ENCODE data around the gene KRT33A. TPM values are rescaled to one million over a fixed set of nuclear protein-coding genes. Genes with fewer than 3 reads are reported as not detected.

The KRT33A gene
- total RNA-seq, 1 donor from 2014 or later, result not detected

DNA sequence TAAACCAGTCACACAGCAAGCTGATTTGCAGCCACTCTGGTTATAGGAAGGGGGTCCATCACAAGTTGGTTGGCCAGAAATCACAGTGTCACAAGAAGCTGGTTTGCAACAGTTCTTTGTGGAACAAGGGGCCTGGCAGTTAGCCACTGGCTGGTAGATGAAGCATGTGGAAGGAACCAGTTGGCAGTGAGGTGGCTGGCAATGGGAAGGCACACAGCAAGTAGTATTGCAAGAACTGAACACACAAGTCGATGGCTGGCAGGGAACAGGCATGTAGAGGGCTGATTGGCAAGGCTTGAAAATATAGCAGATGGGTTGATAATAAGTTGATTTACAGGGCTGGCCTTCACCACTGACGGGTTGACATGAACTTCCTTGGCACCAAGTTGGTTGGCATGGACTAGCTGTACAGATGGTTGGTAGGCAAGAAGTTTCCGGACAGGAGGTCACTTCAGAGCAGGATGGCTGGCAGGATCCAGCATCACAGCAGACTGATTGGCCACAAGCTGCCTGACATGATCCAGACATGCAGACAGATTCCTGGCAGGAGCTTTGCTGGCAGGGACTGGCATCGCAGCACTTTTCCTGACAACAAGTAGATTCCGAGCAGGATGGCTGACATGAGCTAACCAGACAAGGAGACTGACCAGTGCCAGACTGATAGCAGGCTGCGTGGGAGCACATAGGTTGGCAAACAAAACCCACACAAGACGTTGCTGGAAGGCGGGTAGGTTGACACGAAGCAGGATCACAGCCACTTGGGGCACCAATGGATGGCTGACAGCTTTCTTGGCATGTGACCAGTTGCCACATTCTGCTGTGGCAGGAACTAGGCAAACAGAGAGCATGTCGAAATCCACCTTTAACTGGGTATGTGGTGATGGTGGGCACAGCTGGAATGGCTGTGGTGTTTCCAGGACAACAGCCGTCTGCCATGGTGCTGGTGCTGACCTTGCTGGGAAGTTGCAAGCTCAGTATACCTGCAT lies 48.4 kb downstream of the KRT33A start, which contains the start of gene KRTAP29-1:
KRTAP29-1 (minus strand) TSS at position 936 of the 986 bp plus-strand sequence; CDS start at position 936, 0 bp downstream.
- no peak for DNase-seq

DNA sequence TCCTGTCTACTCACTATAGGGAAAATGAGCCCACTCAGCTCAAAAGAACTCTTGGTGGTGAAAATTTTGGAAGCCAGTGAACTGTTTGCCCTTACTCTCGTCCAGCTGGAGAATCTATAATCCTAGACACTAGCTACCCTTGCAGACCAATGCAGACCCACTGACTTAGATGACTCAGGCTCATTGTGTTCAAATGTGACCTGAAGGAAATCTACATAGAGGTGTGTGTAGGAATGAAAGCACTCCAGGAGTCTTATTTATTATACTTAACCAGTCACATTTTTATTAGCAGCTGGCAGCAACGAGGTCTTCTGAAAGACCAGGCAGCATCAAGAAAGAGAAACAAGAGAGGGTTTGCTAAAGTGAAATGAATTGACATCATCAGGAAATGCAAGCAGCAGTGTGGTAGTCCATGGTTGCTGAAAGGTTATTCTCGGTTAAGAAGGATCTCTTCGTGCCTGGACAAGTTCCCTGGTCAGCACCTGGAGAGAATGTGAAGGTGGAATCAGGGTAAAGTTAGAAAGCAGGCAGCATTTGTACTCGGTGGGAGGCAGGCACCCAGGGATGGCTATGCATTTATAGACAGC lies 49.3 kb downstream of the KRT33A start:
- DNase-seq, result no peak

GRCh38 chr17:41298458-41299135 lies 52.0 kb downstream of the KRT33A start:
- DNase-seq, result no peak

DNA sequence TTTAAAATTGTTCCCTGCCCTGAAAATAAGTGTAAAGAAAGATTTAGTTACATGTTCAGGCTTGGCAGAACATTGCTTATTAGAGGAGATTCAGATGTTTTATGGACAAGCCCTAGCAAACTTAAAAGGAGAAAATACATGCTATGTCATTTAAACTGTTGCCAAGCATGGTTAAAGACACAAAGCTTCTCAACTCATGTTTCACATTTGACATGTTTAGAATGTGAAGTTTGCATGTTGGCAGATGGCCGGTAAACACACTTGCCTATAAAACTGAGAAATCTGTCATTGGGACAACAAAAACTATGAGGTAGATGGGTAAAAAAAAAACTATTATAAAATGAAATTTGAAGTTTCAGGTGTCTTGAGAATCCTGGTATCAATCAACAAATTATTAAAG lies 53.8 kb downstream of the KRT33A start:
- no peak for DNase-seq

Other genes with a start within 250 kb of the KRT33A start
- gene KRTAP4-16, start 248.6 kb downstream of the KRT33A start, total RNA-seq, result not detected
- not detected for gene KRTAP4-9, start 245.4 kb downstream of the KRT33A start, total RNA-seq
- not detected for gene KRTAP4-11, start 232.5 kb downstream of the KRT33A start, total RNA-seq
- gene KRTAP4-12, start 226.6 kb downstream of the KRT33A start, total RNA-seq, result not detected
- not detected for gene KRTAP4-6, start 210.3 kb downstream of the KRT33A start, total RNA-seq
- gene KRTAP4-5, start 201.0 kb downstream of the KRT33A start, total RNA-seq, result not detected
- not detected for gene KRTAP4-4, start 190.1 kb downstream of the KRT33A start, total RNA-seq
- gene KRTAP4-3, start 182.6 kb downstream of the KRT33A start, total RNA-seq, result not detected
- gene KRTAP4-2, start 172.6 kb downstream of the KRT33A start, total RNA-seq, result not detected
- gene KRTAP4-1, start 165.9 kb downstream of the KRT33A start, total RNA-seq, result not detected
- gene KRTAP9-1, start 160.9 kb downstream of the KRT33A start, total RNA-seq, result not detected
- gene KRTAP9-2, start 124.2 kb downstream of the KRT33A start, total RNA-seq, result not detected
- gene KRTAP9-3, start 118.4 kb downstream of the KRT33A start, total RNA-seq, result not detected
- gene KRTAP9-8, start 112.8 kb downstream of the KRT33A start, total RNA-seq, result not detected
- not detected for gene KRTAP9-4, start 101.1 kb downstream of the KRT33A start, total RNA-seq
- not detected for gene KRTAP9-9, start 95.4 kb downstream of the KRT33A start, total RNA-seq
- gene KRTAP9-6, start 85.5 kb downstream of the KRT33A start, total RNA-seq, result not detected
- not detected for gene KRTAP9-7, start 75.1 kb downstream of the KRT33A start, total RNA-seq
- not detected for gene KRTAP29-1, start 48.0 kb downstream of the KRT33A start, total RNA-seq
- gene KRTAP16-1, start 41.5 kb downstream of the KRT33A start, total RNA-seq, result not detected
- not detected for gene KRTAP17-1, start 35.1 kb downstream of the KRT33A start, total RNA-seq
- gene KRT33B, start 19.0 kb upstream of the KRT33A start, total RNA-seq, result not detected
- 0.31 TPM for gene KRT34, start 31.5 kb upstream of the KRT33A start, total RNA-seq
- gene KRT31, start 46.8 kb upstream of the KRT33A start, total RNA-seq, result 0.47 TPM
- not detected for gene KRT37, start 73.8 kb upstream of the KRT33A start, total RNA-seq
- not detected for gene KRT38, start 90.2 kb upstream of the KRT33A start, total RNA-seq
- gene KRT32, start 116.6 kb upstream of the KRT33A start, total RNA-seq, result not detected
- gene KRT35, start 130.3 kb upstream of the KRT33A start, total RNA-seq, result not detected
- not detected for gene KRT36, start 139.1 kb upstream of the KRT33A start, total RNA-seq
- 0.78 TPM for gene KRT13, start 154.8 kb upstream of the KRT33A start, total RNA-seq
- 0.16 TPM for gene KRT15, start 168.1 kb upstream of the KRT33A start, total RNA-seq
- 11.4 TPM for gene KRT19, start 177.5 kb upstream of the KRT33A start, total RNA-seq
- gene KRT9, start 221.2 kb upstream of the KRT33A start, total RNA-seq, result not detected
- 0.31 TPM for gene KRT14, start 236.1 kb upstream of the KRT33A start, total RNA-seq

Measured in occipital lobe (tissue), 2 donors.